HFF-Myc (cell line): ENCODE data around the gene ZNF532.

Experiments used
- DNase-seq: peaks from one replicate; pipeline ENCODE4 v3.0.0-alpha.2; 2011; ENCODE audit warnings: low read depth; ENCODE audit errors: extremely low read depth
- H3K4me3 ChIP-seq: replicated peaks from 2 replicates; pipeline ENCODE4 v1.5.1; 2011; ENCODE audit warnings: low read depth, mild to moderate bottlenecking, control low read depth, low read length
- CTCF ChIP-seq: IDR thresholded peaks from 2 replicates; pipeline ENCODE4 v1.5.1; 2012; ENCODE audit warnings: mild to moderate bottlenecking, low read depth, low read length, control low read depth; ENCODE audit errors: missing control alignments

ZNF532 gene

GRCh38 chr18:59029663-59030429 is 165.2 kb downstream of the ZNF532 start:
- DNase-seq, result no peak
- no peak overlapping the region for H3K4me3 ChIP-seq
- no peak for TF ChIP-seq CTCF

- DNase-seq, result no peak
- no peak overlapping the region for H3K4me3 ChIP-seq
- no peak for TF ChIP-seq CTCF
Observed at GRCh38 chr18:59032308-59032707, 167.6 kb downstream of the ZNF532 start.

GRCh38 chr18:59033359-59033758 is 168.7 kb downstream of the ZNF532 start:
- TF ChIP-seq CTCF, result no peak
- H3K4me3 ChIP-seq, result no peak overlapping the region
- DNase-seq, result no peak

- DNase-seq, result no peak
- no peak overlapping the region for H3K4me3 ChIP-seq
Observed at GRCh38 chr18:59033974-59034373, 169.3 kb downstream of the ZNF532 start.

GRCh38 chr18:59035591-59035990 is 170.9 kb downstream of the ZNF532 start:
- TF ChIP-seq CTCF, result no peak
- DNase-seq, result no peak
- H3K4me3 ChIP-seq, result no peak overlapping the region

More at GRCh38 chr18:59033974-59034373, 169.3 kb downstream of the ZNF532 start:
- TF ChIP-seq CTCF, result no peak
